K562 (cell line): ENCODE data around the gene ZDHHC14. TPM values are rescaled to one million over a fixed set of nuclear protein-coding genes. Genes with fewer than 3 reads are reported as not detected.

Source experiments
- ATAC-seq: fragments of 200-7000 bp; cut with Tn5 transposase; 3 replicates; pipeline ENCODE4 v1.9.1; 2020; ENCODE audit warnings: moderate library complexity
- BruUV-seq: library from RNA; stranded (reverse); fragments of 400-500 nt; replicated peaks from 2 replicates; lab custom pipeline; 2021; lab: Mats Ljungman, UMichigan
- CTCF ChIA-PET: fragments of 300-600 bp; formaldehyde crosslinking; extraction: SDS; loops from one replicate; lab custom pipeline; 2021; ENCODE audit warnings: low intra/inter-chr PET ratio; lab: Yijun Ruan, JAX
- POLR2A ChIA-PET: fragments of 300-600, 350-650 bp; sonication (Branson Sonifier 250); formaldehyde crosslinking; extraction: SDS; loops from one replicate; lab custom pipeline; 2021; ENCODE audit warnings: antibody characterized with exemption, inconsistent platforms; lab: Yijun Ruan, JAX
- DNase-seq, 4 experiments: peaks; one replicate each; pipeline versions ENCODE4 v3.0.0 to v3.0.0-alpha.2; 2011 to 2018; ENCODE audit warnings: low spot score in 3 of 4, mixed read lengths in 3 of 4; ENCODE audit errors: extremely low read depth in 1 of 4
- FAIRE-seq: peaks from 2 replicates; lab custom pipeline; 2011; peaks lifted over from hg19 to GRCh38; lab: Jason Lieb, UNC
- H2AFZ ChIP-seq: 2 replicates; pipeline ENCODE4 v1.6.0; 2011; ENCODE audit warnings: low read depth, low read length, control low read depth, inconsistent platforms
- H3K27ac ChIP-seq: fragments of 200-600 bp; 3 replicates; pipeline ENCODE4 v1.8.0; 2011; ENCODE audit warnings: low read depth, mild to moderate bottlenecking, control low read depth, inconsistent platforms, low read length, moderate library complexity, mixed read lengths; ENCODE audit errors: extremely low read depth
- H3K27me3 ChIP-seq, 2 experiments: fragments of 300-600 bp in 1 of 2; 2 replicates in 1 of 2; 3 replicates in 1 of 2; pipeline versions ENCODE4 v1.6.0 to v1.8.0; 2011; ENCODE audit warnings: inconsistent platforms in 2 of 2, low read length in 2 of 2, mild to moderate bottlenecking in 1 of 2, mixed read lengths in 1 of 2, moderate library complexity in 1 of 2; ENCODE audit not compliant: control insufficient read depth in 2 of 2, insufficient read depth in 2 of 2
- H3K36me3 ChIP-seq: fragments of 300-600 bp; 3 replicates; pipeline ENCODE4 v1.8.0; 2011; ENCODE audit warnings: mild to moderate bottlenecking, low read length, inconsistent platforms; ENCODE audit not compliant: control insufficient read depth, insufficient read depth
- H3K4me1 ChIP-seq, 2 experiments: fragments of 200-600 bp in 1 of 2; replicated peaks in 1 of 2; 2 replicates in 1 of 2; 3 replicates in 1 of 2; pipeline versions ENCODE4 v1.5.1 to v1.8.0; 2011; ENCODE audit warnings: inconsistent platforms in 2 of 2, low read length in 2 of 2, mild to moderate bottlenecking in 1 of 2, mixed read lengths in 1 of 2, moderate library complexity in 1 of 2; ENCODE audit not compliant: control insufficient read depth in 2 of 2, insufficient read depth in 2 of 2
- H3K4me2 ChIP-seq: 2 replicates; pipeline ENCODE4 v1.6.1; 2011; ENCODE audit warnings: low read length, control low read depth, inconsistent platforms, mixed read lengths; ENCODE audit not compliant: insufficient read depth
- H3K4me3 ChIP-seq: fragments of 200-600 bp; sonication (generic), shearing (Covaris generic); 2 replicates; pipeline ENCODE4 v1.5.1; 2016; ENCODE audit warnings: control low read depth, inconsistent platforms
- H3K79me2 ChIP-seq: fragments of 200-600 bp; 3 replicates; pipeline ENCODE4 v1.8.0; 2011; ENCODE audit warnings: low read length, inconsistent platforms; ENCODE audit not compliant: control insufficient read depth, insufficient read depth
- H3K9ac ChIP-seq, 2 experiments: 2 replicates each; pipeline versions ENCODE4 v1.6.0 to v1.6.1; 2011; ENCODE audit warnings: low read depth in 2 of 2, low read length in 2 of 2, control low read depth in 1 of 2, inconsistent platforms in 1 of 2, mild to moderate bottlenecking in 1 of 2, mixed read lengths in 1 of 2; ENCODE audit not compliant: insufficient read depth in 1 of 2
- H3K9me1 ChIP-seq: one replicate; pipeline ENCODE4 v1.6.0; 2011; ENCODE audit warnings: inconsistent platforms, mild to moderate bottlenecking, low read length, moderate library complexity; ENCODE audit not compliant: control insufficient read depth, insufficient read depth
- H3K9me3 ChIP-seq: replicated peaks from 2 replicates; pipeline ENCODE4 v1.5.1; 2011; ENCODE audit warnings: low read depth, low read length, inconsistent platforms; ENCODE audit not compliant: control insufficient read depth, insufficient read depth
- H4K20me1 ChIP-seq: replicated peaks from 2 replicates; pipeline ENCODE4 v1.6.1; 2011; ENCODE audit warnings: low read length, inconsistent platforms, mixed read lengths; ENCODE audit not compliant: control insufficient read depth, insufficient read depth
- ADNP ChIP-seq: fragments of 200-800 bp; sonication (Bioruptor generic); IDR thresholded peaks from 2 replicates; pipeline ENCODE4 v1.6.1; 2016; ENCODE audit warnings: missing genetic modification characterization, missing compliant biosample characterization
- BCL6 ChIP-seq: fragments of 250-450 bp; sonication (Bioruptor Pico); IDR thresholded peaks from 2 replicates; pipeline ENCODE4 v1.4.0; 2020
- BCOR ChIP-seq: fragments of 450-650 bp; IDR thresholded peaks from 2 replicates; pipeline ENCODE4 v1.6.1; 2016
- CREBBP ChIP-seq: IDR thresholded peaks from one replicate; pipeline ENCODE4 v1.6.1; 2012; ENCODE audit warnings: low read depth, mild to moderate bottlenecking, control low read depth, inconsistent platforms, low read length
- KDM1A ChIP-seq, 2 experiments: fragments of 450-650 bp; IDR thresholded peaks; 2 replicates each; pipeline ENCODE4 v1.6.1; 2016; ENCODE audit warnings: mild to moderate bottlenecking in 2 of 2
- PTBP1 ChIP-seq: fragments of 200-400 bp; formaldehyde crosslinking; IDR thresholded peaks from 2 replicates; pipeline ENCODE4 v1.6.1; 2017; ENCODE audit warnings: low read depth, low read length
- RBM25 ChIP-seq: fragments of 200-400 bp; formaldehyde crosslinking; IDR thresholded peaks from 2 replicates; pipeline ENCODE4 v1.6.1; 2018; ENCODE audit warnings: low read length, low read depth, moderate library complexity; ENCODE audit not compliant: severe bottlenecking
- ZBTB33 ChIP-seq: sonication (generic); formaldehyde crosslinking; IDR thresholded peaks from 2 replicates; pipeline ENCODE4 v1.8.1; 2023; ENCODE audit warnings: mild to moderate bottlenecking, missing genetic modification reagents
- ZNF140 ChIP-seq: fragments of 250-450 bp; sonication (Bioruptor Pico); IDR thresholded peaks from 2 replicates; pipeline ENCODE4 v1.8.0; 2021; ENCODE audit warnings: moderate library complexity, mild to moderate bottlenecking, inconsistent platforms
- WGBS: fragments of 100-300 bp; shearing (Covaris generic); methylation state at CpG from one replicate; pipeline ENCODE4 v1.1.6; 2016; ENCODE audit warnings: low coverage, mixed read lengths; ENCODE audit not compliant: insufficient coverage; ENCODE audit errors: missing lambda C conversion rate; 5-methylcytosine and 5-hydroxymethylcytosine counted together
- in situ Hi-C: fragments of 300-500 bp; cut with MboI; formaldehyde crosslinking; loops from 4 replicates; pipeline ENCODE4 v1.15.0; 2018; ENCODE audit warnings: inconsistent platforms, mixed read lengths
- intact Hi-C: fragments of 100-400 bp; cut with micrococcal nuclease; formaldehyde crosslinking; loops from 2 replicates; pipeline ENCODE4 v1.14.2; 2022
- polyA plus RNA-seq, 8 experiments: library from polyadenylated mRNA; depleted of rRNA in 4 of 8; stranded (reverse) in 5 of 8; unstranded in 3 of 8; fragments of >200 nt; fragmentation: Nextera tagmentation in 2 of 8; fragmentation: Illumina TruSeq in 1 of 8; extraction: Ambion mirVana in 2 of 8; extraction: Trizol in 1 of 8; gene quantifications; 2 replicates each; pipeline versions ENCODE4 v1.2.1 to v1.2.3, GENCODE V29; 2011 to 2014; ENCODE audit warnings: inconsistent platforms in 1 of 8, missing spikeins in 1 of 8
- total RNA-seq, 7 experiments: library from RNA; depleted of rRNA in 6 of 7; stranded (reverse); fragments of >200 nt in 6 of 7; fragmentation: Illumina TruSeq in 2 of 7; extraction: Trizol in 2 of 7; gene quantifications; 2 replicates each; pipeline versions ENCODE4 v1.2.1 to v1.2.3, GENCODE V29; 2011 to 2021; ENCODE audit warnings: low replicate concordance in 1 of 7

ZDHHC14 gene
- total and polyA plus RNA-seq, 9 of the 15 experiments (the other 6 are each of a cell fraction or from before 2014, with no cell fraction given): 0.92 to 23.1 (median 13.8) TPM

- no peak overlapping the region for H3K9ac ChIP-seq
- peaks cover 15% of the 10 kb centered on the region; the same call in 2 of the 3 replicates for H3K36me3 ChIP-seq
- WGBS: 68% methylated on average over 11 of the region's 11 CpGs
- in situ Hi-C loops: no loop called here
- TF ChIP-seq KDM1A (IDR thresholded peaks at IDR 0.05): peak; percentile 12 to 43; a peak in 2 of 4 replicates
- no peak for TF ChIP-seq CREBBP
- TF ChIP-seq PTBP1: 0 out of 2 replicates have a peak, but pooled peaks have one; percentile 46
- peak; percentile 44; the same call in 1 of the 2 replicates for TF ChIP-seq BCOR
- peak; percentile 76 for TF ChIP-seq ADNP (tag)
- no peak for TF ChIP-seq BCL6 (CRISPR knock-in tag)
- TF ChIP-seq RBM25: peak; percentile 87
- TF ChIP-seq ZNF140 (CRISPR knock-in tag): no peak
- TF ChIP-seq ZBTB33: peak; percentile 64; the same call in 1 of the 2 replicates
- ChIA-PET POLR2A (interaction anchor here (0.9 to 1.6 kb wide), 3 partner anchors 8 to 15 kb away, joined by 3 read pairs; no protein-coding TSS in a partner anchor), CTCF (no interaction called here)
- no peaks in the 10 kb centered on the region for H4K20me1 ChIP-seq
- no peak overlapping the region for H3K4me3 ChIP-seq
- H3K79me2 ChIP-seq: no peaks in the 10 kb centered on the region
- H3K4me1 ChIP-seq: no peaks in the 10 kb centered on the region; a peak in 2 of 5 replicates
- no peak overlapping the region for H3K27ac ChIP-seq
- no peaks in the 10 kb centered on the region for H3K9me3 ChIP-seq
- H3K27me3 ChIP-seq: no peaks in the 10 kb centered on the region; a peak in 1 of 5 replicates
- intact Hi-C loops: no loop called here
- no TSS peak for BruUV-seq
- H3K4me2 ChIP-seq: no peak overlapping the region
- FAIRE-seq (no peak), DNase-seq (no peak), ATAC-seq (no peak)
- H2AFZ ChIP-seq: no peak overlapping the region
- H3K9me1 ChIP-seq: no peaks in the 10 kb centered on the region
Observed at GRCh38 chr6:157627195-157627966, 246.4 kb downstream of the ZDHHC14 start.
